ENCODE results near the gene SEMA6B. TPM values are rescaled to one million over a fixed set of nuclear protein-coding genes. Genes with fewer than 3 reads are reported as not detected.
"Not testable (repeated sequence)": the region's sequence is repeated elsewhere in the genome, so short reads cannot be mapped to it uniquely, and the experiment has no call there.

Gene SEMA6B
- total RNA-seq, 2 donors from 2014 or later: 2.6 to 2.8 TPM

DNA sequence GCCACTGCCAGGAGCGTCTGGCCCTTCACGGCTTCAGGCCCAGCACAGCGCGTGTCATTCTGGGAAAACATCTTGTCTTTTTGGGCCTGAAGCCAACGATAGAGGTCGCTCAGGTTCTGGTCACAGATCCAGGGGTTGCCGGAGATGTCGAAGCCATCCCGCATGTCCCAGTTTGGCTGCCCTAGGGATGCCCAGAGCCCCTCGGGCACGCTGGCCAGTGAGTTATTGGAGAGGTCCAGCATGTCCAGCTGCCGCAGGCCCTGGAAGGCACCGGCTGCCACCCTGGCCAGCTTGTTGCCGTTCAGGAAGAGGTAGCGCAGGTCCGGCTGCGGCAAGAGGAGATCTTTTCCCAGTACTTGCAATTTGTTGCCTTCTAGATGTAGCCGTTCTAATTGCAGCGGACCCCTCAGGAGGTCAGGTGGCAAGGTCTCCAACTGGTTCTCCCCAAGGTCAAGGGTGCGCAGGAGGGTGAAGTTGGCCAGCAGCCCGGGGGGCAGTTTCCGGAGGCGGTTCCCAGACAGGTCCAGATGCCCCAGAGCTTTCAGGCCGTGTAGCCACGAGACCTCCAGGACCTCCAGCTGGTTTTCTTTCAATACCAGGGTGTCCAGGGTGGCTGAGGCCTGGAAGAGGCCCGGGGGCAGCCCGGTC is 21.4 kb downstream of the SEMA6B start:
- no peak for ATAC-seq
- intact Hi-C loops (cut with DNase I, micrococcal nuclease): no loop called here
- no peak for DNase-seq

DNA sequence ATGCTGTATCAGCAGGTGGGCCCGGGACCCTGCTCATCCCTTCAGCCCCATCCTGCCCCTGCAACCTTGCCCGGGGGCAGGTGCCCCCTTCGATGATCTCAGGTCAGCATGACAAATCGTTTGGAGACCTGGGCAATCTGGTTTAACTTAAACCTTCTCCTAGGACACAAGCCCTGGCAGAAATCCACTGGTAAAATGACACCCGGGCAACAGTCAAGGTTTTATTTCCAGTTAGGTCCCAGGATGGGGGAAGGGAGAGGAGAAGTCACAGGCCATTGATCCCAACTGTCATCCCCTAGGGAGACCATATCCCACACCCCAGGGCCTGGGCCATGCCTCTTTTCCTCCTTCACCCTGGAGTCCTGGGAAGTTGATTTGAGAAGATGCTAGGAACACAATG is 22.7 kb downstream of the SEMA6B start:
- DNase-seq (no peak), ATAC-seq (no peak)
- intact Hi-C loops (cut with DNase I, micrococcal nuclease): no loop called here

DNA sequence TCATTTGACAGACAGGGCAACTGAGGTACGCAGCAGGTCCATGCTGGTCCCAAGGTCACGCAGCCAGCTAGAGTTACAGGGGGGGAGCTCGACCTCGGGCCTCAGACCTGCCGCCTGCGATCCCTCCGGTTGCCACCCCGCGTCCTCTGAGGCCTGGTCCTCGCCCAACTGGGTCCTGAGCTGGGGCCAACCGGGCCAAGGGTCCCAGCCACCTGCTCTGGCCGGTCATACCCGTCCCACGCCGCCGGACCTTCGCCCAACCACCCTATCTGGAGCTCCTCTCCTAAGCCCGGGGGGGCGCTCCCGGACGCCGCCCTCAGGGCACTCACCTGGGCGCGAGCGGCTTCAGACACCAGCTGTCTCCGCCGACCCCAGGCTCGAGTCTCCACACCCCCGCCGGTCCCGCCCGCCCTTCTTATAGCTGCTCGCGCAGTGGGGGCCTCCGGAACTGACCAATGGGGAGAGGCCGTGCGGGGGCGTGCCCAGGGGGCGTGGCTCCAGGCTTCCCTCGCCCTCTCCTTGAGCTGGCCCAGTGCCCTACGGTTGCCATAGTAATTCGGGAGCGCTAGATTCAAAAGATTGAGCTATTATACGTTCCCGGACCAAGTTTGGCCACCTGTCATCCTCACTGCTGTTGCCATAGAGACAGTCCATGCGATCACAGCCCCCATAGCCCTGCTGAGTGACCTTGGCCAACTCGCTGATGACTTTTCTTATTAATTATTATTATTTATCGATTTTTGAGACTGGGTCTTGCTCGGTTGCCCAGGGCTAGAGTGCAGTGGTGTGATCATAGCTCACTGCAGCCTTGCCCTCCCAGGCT is 24.4 kb downstream of the SEMA6B start, which contains the start of gene PLIN5:
Gene PLIN5, minus strand, starts transcription at position 389 of the 823 bp plus-strand sequence. CDS start 1,150 bp downstream, outside the sequence.
- ATAC-seq: peak; percentile 69
- intact Hi-C loops (cut with DNase I, micrococcal nuclease): no loop called here
- peak; percentile 79 to 87 for DNase-seq

DNA sequence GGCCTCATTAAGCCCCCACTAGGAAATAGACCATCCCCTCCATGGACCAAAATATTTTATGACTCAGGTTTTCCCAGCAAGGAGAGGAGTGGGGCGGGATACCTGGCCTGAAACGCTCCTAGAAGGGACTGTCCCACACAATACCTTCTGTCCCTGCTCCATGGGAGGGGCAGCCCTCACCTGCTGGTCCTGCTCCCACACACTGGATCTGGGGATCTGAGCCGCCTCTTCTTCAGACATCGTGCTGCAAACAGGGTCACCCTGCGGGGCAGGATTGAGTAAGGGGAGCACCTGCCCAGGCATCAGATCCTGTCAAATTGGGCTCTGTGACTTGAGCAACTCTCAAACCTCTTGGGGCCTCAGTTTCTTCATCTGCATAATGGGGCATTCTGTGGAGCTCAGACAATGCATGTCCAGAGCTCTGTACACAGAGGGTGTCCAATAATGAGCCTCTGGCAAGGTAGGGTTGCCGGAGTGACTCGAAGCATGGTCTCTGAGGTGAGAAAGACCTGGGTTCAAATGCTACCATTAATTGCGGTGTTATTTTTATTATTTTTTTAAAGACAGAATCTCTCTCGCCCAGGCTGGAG is 25.6 kb downstream of the SEMA6B start:
- intact Hi-C loops (cut with DNase I, micrococcal nuclease): no loop called here
- no peak for DNase-seq
- no peak for ATAC-seq

DNA sequence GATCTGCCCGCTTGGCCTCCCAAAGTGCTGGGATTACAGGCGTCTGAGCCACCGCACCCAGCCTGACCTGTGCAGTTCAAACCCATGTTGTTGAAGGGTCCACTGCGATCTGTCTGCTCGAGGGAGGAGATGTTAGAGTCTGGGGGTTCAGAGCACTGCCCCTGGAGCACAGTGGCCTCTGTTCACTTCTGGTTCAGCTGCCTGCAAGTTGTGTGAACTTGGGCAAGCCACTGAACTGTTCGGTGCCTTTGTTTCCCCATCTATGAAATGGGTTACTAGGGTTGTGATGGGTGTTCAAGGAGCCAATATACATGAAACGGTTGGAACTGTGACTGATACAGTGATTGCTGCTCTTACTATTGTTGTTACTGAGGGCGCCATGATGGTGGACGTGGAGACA is 26.1 kb downstream of the SEMA6B start:
- ATAC-seq: no peak
- DNase-seq: no peak
- intact Hi-C loops (cut with DNase I, micrococcal nuclease): no loop called here

DNA sequence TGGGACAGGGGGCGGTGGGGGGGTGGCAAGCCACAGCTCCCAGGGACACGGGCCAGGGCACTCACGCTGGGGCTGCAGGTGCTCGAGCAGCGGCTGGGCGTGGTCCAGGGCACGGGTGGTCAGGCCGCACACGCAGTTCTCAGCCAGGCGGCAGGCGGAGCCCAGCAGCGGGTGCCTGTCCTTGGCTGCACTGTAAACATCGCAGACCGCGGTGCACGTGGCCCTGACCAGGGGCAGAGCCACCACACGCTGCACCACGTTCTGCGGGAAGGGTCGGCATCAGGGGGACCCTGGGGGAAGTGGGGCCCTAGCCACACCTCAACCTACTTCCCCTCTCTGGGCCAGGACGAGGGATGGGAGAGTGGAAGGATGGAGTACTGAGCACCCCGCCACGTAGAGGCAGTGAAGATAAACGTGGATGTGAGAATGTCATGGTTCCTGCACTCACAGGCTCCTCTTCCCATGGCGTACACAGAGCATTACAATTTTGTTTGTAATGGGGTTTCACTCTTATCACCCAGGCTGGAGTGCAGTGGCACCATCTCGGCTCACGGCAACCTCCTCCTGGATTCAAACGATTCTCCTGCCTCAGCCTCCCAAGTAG is 27.8 kb downstream of the SEMA6B start:
- DNase-seq (no peak), ATAC-seq (peak; percentile 47)
- intact Hi-C loops (cut with DNase I, micrococcal nuclease): no loop called here

DNA sequence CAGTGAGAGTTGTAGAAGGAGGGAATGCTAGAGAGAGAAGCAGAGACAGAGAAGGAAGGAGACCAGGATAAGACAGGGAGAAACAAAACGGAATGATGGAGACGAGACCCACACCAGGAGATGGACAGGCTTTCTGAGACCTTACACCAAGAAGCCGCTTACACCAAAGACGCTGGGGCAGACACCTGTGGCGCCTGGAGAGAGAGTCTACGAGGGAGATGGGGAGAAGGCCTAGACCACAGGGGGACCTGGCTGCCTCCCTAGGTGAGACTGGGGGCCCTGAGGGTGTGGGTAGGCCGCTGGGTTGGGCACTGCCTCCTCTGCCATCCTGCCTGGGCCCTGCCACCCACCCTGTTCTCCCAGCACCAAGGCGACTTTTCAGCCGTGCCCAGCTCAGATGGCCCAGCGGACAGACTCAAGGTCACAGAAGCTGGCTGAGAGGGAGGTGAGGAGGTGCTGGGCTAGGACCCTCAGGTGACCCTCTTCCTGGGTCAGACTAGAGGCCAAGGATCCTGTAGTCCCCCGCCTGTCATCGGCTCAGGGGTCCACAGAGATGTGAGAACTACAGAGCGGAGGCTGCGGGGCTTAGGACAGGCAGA is 29.5 kb downstream of the SEMA6B start:
- no peak for ATAC-seq
- intact Hi-C loops (cut with DNase I, micrococcal nuclease): no loop called here

DNA sequence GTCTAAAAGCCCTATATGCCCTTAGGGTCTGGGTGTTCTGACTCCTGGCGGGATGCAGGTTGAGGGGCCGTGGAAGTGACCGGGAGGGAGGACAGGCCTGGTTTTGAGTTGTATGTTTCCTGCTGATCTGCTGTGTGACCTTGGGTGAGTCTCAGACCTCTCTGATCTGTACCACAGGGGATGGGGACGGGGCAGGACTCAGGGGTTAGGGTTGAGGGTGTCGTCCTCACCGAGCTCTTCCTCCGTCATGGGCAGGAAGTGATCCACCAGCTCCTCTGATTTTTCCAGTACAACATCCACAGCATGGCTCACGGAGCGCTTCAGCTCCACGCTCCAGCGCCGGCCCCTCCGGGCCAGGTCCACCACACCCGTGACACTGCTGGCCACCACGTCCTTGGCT is 30.6 kb downstream of the SEMA6B start:
- ATAC-seq (no peak), DNase-seq (no peak)
- intact Hi-C loops (cut with DNase I, micrococcal nuclease): no loop called here

More for the DNA sequence above, 29.5 kb downstream of the SEMA6B start:
- DNase-seq: no peak

DNA sequence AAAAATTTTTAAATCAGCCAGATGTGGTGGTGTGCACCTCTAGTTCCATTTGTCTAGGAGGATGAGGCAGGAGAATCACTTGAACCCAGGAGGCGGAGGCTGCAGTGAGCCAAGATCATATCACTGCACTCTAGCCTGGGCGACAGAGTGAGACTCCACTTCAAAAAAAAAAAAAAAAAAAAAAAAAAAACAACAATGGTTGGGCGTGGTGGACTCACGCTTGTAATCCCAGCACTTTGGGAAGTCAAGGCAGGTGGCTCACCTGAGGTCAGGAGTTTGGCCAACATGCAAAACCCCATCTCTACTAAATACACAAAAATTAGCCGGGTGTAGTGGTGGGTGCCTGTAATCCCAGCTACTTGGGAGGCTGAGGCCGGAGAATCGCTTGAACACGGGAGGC is 32.1 kb downstream of the SEMA6B start:
- DNase-seq; ATAC-seq; intact Hi-C loops (cut with DNase I, micrococcal nuclease): not testable (repeated sequence)

DNA sequence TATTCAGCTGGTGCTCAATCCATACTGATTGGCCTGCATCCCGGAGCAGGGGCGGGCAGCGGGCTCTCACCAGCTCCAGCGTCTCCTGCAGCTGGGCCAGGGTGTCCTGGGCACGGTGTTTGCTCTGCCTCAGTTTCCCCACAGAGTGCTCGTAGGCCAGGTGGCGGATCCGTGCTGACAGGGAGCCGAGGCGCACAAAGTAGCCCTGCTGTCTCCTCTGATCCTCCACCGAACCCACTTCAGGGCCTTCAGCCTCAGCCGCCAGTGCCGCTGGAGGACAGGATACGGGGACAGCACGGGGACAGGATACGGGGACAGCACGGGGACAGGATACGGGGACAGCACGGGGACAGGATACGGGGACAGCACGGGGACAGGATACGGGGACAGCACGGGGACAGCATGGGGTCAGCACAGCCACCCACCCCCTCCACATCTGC is 33.9 kb downstream of the SEMA6B start:
- DNase-seq (no peak), ATAC-seq (no peak)
- intact Hi-C loops (cut with DNase I, micrococcal nuclease): no loop called here

DNA sequence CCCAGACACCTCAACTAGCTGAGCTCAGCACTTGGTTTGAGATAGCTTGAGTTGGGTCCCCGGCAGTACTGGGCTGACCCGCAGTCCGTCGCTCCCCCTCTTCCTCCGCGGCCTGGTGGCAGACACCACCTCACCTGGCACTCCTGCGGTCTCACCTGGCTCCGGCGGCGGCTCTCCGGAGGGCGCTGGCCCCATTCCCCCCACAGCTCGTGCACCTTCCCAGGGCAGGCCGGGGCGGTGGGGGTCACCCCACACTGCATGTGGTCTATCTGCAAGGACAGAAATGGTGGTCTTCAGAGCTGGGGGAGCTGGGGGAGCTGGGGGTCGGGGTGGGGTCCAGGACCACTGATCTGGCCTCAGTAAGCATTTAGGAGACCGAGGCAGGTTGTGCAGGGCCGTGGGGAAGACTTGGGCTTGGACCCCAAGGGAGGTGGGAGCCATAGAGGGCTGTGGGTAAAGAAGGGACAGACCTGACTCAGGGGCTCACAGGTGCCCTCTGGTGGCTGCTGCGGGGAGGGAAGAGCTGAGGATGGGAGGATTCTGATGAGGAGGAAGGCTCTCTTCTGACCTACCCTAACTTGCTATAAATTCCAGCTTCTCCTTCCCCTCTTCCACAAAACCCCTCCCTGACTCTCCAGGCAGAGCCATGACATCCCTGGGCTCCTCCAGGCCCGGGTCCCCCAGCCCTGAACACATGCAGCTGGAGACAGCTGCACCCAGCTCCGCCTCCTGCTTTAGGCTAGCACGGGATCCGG is 34.5 kb downstream of the SEMA6B start:
- intact Hi-C loops (cut with DNase I, micrococcal nuclease): no loop called here
- DNase-seq (peak in 1 of 2 donors; percentile 76), ATAC-seq (peak; percentile 74)

DNA sequence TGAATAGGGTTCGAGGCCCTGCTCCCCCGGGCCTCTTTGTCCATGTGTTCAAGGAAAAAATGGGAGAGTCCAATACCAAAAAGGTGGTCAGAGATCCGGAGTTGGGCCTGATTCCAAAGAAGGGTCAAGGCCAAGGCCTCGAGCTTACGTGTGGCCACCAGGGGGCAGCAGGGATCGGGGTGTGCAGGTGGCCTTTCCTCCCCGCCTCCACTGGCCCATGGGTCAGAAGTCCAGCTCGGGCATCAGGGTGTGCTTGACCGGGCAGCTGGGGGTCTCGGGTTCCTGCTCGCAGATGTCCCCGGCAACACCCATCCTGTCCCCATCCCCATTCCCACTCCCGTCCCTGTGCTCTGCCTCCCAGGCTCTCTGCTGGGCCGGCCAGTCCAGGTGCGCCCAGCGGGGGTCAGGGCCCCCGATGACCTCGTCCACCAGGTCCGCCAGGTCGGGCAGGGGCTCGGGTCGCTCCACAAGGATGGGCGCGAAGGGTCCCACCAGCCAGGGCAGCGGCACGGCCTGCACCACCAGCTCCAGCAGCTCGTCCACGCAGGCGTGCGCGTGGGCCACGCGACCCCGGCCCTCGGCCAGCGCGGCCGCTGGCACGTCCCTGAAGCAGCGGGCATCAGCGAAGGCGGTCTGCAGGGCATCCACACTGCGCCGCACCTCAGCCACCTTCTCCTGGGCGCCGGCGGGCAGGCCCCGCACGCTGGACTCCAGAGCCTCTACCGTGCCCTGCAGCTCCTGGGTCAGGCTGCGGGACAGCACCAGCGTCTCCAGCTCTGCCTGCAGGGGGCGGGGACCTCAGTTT is 36.0 kb downstream of the SEMA6B start:
- peak in 1 of 2 donors; percentile 70 for DNase-seq
- ATAC-seq: peak; percentile 56
- intact Hi-C loops (cut with DNase I, micrococcal nuclease): no loop called here

DNA sequence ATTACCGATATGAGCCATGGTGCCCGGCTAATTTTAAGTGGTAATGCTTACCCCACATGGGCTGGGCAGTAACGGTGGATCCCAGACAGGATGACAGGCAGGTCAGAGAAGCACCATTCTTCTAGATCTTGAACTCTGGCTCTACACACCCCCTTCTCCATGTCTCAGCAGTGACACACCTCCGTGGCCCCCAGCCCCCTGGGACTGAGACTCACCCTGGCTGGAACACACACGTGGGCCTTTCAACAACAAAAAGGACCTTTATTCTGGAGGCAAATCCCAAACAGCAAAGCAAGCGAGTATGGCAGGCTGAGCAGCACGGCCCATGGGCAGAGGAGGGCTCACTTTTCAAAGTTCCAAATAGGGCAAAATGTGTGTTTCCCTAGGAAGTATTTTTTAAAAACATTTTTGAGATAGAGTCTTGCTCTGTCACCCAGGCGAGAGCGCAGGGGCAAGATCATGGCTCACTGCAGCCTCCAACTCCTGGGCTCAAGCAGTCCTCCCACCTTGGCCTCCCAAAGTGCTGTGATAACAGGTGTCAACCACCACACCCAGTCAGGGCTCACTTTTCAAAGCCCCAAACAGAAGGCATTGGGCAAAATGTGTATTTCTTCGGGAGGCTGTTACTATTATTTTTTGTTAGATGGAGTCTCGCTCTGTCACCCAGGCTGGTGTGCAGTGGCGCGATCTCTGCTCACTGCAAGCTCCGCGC is 37.0 kb downstream of the SEMA6B start:
- ATAC-seq (no peak), DNase-seq (no peak)
- intact Hi-C loops (cut with DNase I, micrococcal nuclease): no loop called here

DNA sequence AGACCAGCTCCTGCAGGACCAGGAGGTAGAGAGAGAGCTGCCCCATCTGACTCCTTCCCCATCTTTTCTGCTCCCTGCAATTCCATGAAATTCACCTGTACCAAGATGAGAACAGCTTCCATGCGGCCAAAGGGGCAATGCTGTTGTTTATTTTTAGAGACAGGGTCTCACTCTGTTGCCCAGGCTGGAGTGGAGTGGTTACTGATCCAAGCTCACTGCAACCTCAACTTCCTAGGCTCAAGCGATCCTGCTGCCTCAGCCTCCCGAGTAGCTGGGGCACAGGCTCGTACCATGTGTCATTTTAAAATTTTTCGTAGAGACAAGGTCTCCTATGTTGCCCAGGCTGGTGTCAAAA is 37.6 kb downstream of the SEMA6B start:
- DNase-seq: no peak
- no peak for ATAC-seq
- intact Hi-C loops (cut with DNase I, micrococcal nuclease): no loop called here

DNA sequence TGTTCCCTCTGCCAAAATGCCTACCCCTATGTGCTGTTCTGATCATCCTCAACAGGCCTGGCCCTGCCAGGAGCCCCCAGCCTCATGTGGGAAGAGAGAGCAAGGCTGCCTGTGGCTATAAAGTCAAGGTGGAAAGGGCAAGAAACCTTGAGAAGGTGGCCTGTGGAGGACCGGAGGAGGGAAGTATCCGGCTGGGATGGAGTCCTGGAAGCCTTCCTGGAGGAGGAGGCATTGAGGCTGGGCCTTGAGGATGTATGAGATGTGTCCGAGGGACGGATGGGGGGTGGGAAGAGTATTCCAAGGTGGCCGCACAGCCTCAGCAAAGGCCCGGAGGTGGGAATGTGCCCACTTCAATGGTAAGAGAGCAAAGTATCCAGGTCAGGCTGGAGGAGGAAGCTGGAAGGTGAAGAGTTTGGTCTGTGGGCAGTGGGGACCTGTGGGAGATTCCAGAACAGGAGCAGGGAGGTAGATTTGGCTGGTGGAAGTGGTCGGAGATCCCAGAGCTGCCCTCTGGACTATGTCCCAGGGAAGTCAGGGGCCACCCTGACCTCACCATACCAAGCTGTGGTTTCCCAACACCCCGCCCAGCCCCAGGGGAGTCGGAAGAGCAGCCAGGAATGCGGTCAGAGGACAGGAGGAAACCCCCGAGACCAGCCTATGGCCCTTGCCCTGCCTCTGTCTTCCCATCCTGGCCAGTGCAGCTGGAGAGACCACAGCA is 38.2 kb downstream of the SEMA6B start:
- DNase-seq (no peak), ATAC-seq (no peak)
- intact Hi-C loops (cut with DNase I, micrococcal nuclease): no loop called here

DNA sequence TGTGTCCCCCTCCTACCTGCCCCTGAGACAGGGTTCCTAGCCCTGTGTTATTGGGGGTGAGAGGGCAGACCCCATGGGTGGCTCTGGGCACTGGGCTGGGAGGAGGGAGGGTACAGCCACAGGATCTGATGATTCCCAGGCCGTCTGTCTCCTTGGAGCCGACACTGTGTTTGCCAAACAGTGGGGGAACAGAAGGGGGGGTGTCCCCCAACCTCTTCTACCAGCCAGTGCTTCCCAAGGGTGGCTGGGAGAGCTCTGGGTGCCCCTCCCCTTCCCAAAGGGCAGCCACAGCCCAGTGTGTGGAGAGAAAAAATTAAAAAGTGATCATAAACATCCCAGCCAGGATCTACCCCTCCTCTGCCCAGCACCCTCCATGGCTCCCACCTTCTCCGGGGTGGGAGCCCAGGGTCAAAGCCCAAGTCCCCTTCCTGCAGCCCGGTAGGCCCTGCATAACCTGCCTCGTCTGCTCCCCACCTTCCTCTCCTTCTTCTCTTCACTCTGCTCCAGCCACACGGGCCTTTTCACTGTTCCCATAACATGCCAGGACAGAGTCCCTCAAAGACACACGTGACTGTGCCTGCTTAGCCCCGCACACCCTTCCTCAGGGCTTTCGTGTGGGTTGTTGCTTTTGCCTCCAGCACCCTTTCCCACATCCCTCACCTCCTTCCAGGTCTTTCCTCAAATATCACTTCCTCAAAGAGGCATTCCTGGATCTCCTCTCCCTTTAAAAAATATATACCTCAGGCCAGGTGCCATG is 39.8 kb downstream of the SEMA6B start:
- intact Hi-C loops (cut with DNase I, micrococcal nuclease): no loop called here
- DNase-seq (peak in 1 of 2 donors; percentile 73), ATAC-seq (peak; percentile 29)
